PFSK-1 (cell line): ENCODE measurements around the gene CDHR2.

Experiments used
- FOXP2 ChIP-seq: optimal IDR thresholded peaks from 2 replicates; pipeline ENCODE3; 2011; ENCODE audit warnings: borderline replicate concordance, control low read depth, inconsistent platforms; ENCODE audit not compliant: insufficient read depth; ENCODE audit errors: extremely low read length, extremely low read depth
- POLR2AphosphoS5 ChIP-seq: IDR thresholded peaks from 2 replicates; pipeline ENCODE4 v1.6.1; 2012; ENCODE audit warnings: low read depth, mild to moderate bottlenecking, control low read depth, low read length, moderate library complexity
- SIN3A ChIP-seq: IDR thresholded peaks from 2 replicates; pipeline ENCODE4 v1.6.1; 2012; ENCODE audit warnings: mild to moderate bottlenecking, low read length, moderate library complexity, borderline replicate concordance; ENCODE audit not compliant: insufficient read depth
- TAF1 ChIP-seq: IDR thresholded peaks from 2 replicates; pipeline ENCODE4 v1.6.1; 2012; ENCODE audit warnings: low read length, control low read depth, borderline replicate concordance; ENCODE audit not compliant: insufficient read depth
- TF ChIP-seq, protein P1 (sequence below), 2 experiments: IDR thresholded peaks; 2 replicates each; pipeline versions ENCODE4 v1.6.1 to v1.8.0; 2011 to 2012; ENCODE audit warnings: low read depth in 2 of 2, low read length in 2 of 2, control low read depth in 1 of 2, inconsistent platforms in 1 of 2, mild to moderate bottlenecking in 1 of 2, moderate library complexity in 1 of 2; ENCODE audit not compliant: insufficient read depth in 1 of 2

DNA sequence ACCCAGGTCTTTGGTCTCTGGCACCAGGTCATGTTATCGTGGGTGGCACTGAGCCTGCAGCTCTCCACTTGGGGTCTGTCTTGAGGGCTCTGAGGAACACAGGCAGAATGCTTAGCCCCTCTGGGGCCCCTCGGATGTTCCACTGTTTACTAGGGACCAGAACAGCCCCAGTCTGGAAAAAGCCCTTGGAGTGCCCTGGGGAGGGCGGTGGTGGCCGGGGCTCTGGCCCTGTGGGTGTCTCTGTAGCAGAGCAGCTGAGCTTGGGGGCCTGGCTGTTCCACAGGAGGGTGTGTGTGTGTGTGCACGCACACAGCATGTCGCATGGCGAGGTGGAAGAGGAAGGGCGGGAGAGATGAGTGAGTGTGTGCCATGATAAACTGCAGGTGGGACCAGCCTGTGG is 45.4 kb downstream of the CDHR2 start:
- TF ChIP-seq, protein P1, sequence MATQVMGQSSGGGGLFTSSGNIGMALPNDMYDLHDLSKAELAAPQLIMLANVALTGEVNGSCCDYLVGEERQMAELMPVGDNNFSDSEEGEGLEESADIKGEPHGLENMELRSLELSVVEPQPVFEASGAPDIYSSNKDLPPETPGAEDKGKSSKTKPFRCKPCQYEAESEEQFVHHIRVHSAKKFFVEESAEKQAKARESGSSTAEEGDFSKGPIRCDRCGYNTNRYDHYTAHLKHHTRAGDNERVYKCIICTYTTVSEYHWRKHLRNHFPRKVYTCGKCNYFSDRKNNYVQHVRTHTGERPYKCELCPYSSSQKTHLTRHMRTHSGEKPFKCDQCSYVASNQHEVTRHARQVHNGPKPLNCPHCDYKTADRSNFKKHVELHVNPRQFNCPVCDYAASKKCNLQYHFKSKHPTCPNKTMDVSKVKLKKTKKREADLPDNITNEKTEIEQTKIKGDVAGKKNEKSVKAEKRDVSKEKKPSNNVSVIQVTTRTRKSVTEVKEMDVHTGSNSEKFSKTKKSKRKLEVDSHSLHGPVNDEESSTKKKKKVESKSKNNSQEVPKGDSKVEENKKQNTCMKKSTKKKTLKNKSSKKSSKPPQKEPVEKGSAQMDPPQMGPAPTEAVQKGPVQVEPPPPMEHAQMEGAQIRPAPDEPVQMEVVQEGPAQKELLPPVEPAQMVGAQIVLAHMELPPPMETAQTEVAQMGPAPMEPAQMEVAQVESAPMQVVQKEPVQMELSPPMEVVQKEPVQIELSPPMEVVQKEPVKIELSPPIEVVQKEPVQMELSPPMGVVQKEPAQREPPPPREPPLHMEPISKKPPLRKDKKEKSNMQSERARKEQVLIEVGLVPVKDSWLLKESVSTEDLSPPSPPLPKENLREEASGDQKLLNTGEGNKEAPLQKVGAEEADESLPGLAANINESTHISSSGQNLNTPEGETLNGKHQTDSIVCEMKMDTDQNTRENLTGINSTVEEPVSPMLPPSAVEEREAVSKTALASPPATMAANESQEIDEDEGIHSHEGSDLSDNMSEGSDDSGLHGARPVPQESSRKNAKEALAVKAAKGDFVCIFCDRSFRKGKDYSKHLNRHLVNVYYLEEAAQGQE (IDR thresholded peaks at IDR 0.05; ENCODE audit: insufficient read depth in 1 of 2, low read depth in 2 of 2, low read length in 2 of 2): no peak
- TF ChIP-seq TAF1 (no peak), SIN3A (no peak), POLR2AphosphoS5 (no peak), FOXP2 (no peak)
